ENCODE data around the gene GTPBP1. TPM values are rescaled to one million over a fixed set of nuclear protein-coding genes. Genes with fewer than 3 reads are reported as not detected.

Gene GTPBP1
- total RNA-seq, 1 experiment from 2014 or later = 79.1 TPM

DNA sequence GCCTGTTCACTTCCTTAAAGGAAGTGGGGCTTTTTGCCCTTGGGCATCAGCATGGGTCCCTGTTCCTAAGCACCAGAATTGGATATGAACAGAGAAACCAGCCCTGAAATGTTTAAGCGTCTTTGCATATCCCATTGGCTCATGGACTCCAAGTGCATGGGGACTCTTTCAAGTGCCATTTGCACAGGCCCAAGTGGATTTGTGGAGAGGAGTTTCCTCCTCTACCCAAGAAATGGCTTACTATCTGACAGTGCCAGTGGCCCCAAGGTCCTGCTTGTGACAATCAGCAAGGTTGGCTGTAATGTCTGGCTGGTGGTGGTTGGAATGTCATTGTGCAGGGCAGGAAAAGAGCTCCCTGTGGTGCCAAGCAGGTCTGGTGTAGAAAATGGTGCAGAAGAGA is 20.0 kb upstream of the GTPBP1 start:
- no peak overlapping the region for H3K4me3 Mint-ChIP-seq (ENCODE audit: low read depth, unreplicated experiment)
- H3K4me1 Mint-ChIP-seq (ENCODE audit: low read depth, unreplicated experiment) = no peaks in the 10 kb centered on the region
- no peak overlapping the region for H3K27ac Mint-ChIP-seq (ENCODE audit: unreplicated experiment)
- DNase-seq = no peak
- BruUV-seq (replicated peaks) = no TSS peak
- intact Hi-C loops (cut with micrococcal nuclease; ENCODE audit: unreplicated experiment) = loop anchor here (5.0 kb wide), 1 partner anchor 268 kb away; no protein-coding TSS in a partner anchor
- CTCF ChIA-PET = no interaction called here
- no peak for TF ChIP-seq CTCF (IDR thresholded peaks at IDR 0.05; ENCODE audit: unreplicated experiment)
- peaks cover 3% of the 10 kb centered on the region for H3K9me3 Mint-ChIP-seq (ENCODE audit: low read depth, unreplicated experiment)
- no peaks in the 10 kb centered on the region for H3K27me3 Mint-ChIP-seq (ENCODE audit: unreplicated experiment)
- peaks cover 87% of the 10 kb centered on the region for H3K36me3 Mint-ChIP-seq (ENCODE audit: insufficient read depth, unreplicated experiment)

DNA sequence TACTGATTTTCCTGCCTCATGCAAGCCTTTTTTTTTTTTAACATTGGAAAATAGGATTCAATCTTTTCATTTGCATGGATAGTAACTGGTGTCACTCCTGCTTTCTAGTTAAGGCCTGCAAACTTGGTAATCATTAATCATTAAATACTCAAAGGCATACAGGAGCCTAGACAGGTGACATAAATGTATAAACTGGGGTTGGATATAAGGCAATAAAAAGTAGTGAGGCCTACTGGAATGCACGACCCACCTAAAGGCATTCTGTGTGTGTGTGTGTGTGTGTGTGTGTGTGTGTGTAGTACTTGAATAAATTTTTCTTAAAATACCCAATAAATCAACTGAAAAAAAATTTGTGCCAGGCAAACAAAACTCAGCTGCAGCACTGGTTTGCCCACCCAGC is 16.1 kb upstream of the GTPBP1 start:
- no peaks in the 10 kb centered on the region for H3K9me3 Mint-ChIP-seq (ENCODE audit: low read depth, unreplicated experiment)
- H3K4me3 Mint-ChIP-seq (ENCODE audit: low read depth, unreplicated experiment) = no peak overlapping the region
- peaks cover 19% of the 10 kb centered on the region for H3K4me1 Mint-ChIP-seq (ENCODE audit: low read depth, unreplicated experiment)
- no peak for TF ChIP-seq CTCF (IDR thresholded peaks at IDR 0.05; ENCODE audit: unreplicated experiment)
- peaks cover 77% of the 10 kb centered on the region for H3K36me3 Mint-ChIP-seq (ENCODE audit: insufficient read depth, unreplicated experiment)
- no peak overlapping the region for H3K27ac Mint-ChIP-seq (ENCODE audit: unreplicated experiment)
- CTCF ChIA-PET = interaction anchor here (0.6 to 0.7 kb wide), 2 partner anchors 22 to 614 kb away, joined by 3 to 4 read pairs; no protein-coding TSS in a partner anchor
- no peaks in the 10 kb centered on the region for H3K27me3 Mint-ChIP-seq (ENCODE audit: unreplicated experiment)
- DNase-seq = no peak
- BruUV-seq (replicated peaks) = no TSS peak
- intact Hi-C loops (cut with micrococcal nuclease; ENCODE audit: unreplicated experiment) = loop anchor here (5.0 kb wide), 1 partner anchor 272 kb away; no protein-coding TSS in a partner anchor

DNA sequence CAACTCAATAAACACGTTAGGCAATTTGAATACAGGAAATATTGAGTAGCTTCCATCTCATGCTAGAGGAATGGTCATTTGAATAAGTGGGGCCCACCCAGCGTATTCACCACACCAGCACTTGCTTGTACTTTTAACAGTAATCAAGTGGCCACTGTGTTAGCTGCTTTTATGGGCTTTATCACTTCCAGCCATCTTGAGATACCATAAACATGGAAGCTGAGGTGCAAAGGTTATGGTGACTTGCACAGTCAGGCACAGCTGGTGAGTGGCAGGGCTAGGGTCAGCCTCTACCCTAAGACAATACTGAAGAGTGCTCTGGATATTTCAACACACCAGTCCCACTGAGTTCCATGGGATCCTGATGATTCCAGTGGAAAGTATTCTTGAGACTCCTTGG is 11.7 kb upstream of the GTPBP1 start:
- DNase-seq = no peak
- CTCF ChIA-PET = interaction anchor here (0.6 to 1.2 kb wide), 3 partner anchors 12 to 24 kb away, joined by 3 to 5 read pairs (median 3); partner anchors contain the start of gene TOMM22
- Mint-ChIP-seq H3K4me3 (ENCODE audit: low read depth, unreplicated experiment) (peak overlapping the region; percentile 9), H3K9me3 (ENCODE audit: low read depth, unreplicated experiment) (no peaks in the 10 kb centered on the region), H3K36me3 (ENCODE audit: insufficient read depth, unreplicated experiment) (peaks cover 72% of the 10 kb centered on the region), H3K27me3 (ENCODE audit: unreplicated experiment) (no peaks in the 10 kb centered on the region), H3K4me1 (ENCODE audit: low read depth, unreplicated experiment) (peaks cover 49% of the 10 kb centered on the region), H3K27ac (ENCODE audit: unreplicated experiment) (peak overlapping the region; percentile 85)
- intact Hi-C loops (cut with micrococcal nuclease; ENCODE audit: unreplicated experiment) = loop anchor here (2.0 kb wide), 1 partner anchor 13 kb away; the partner anchor contains the start of gene TOMM22
- no peak for TF ChIP-seq CTCF (IDR thresholded peaks at IDR 0.05; ENCODE audit: unreplicated experiment)
- no TSS peak for BruUV-seq (replicated peaks)

DNA sequence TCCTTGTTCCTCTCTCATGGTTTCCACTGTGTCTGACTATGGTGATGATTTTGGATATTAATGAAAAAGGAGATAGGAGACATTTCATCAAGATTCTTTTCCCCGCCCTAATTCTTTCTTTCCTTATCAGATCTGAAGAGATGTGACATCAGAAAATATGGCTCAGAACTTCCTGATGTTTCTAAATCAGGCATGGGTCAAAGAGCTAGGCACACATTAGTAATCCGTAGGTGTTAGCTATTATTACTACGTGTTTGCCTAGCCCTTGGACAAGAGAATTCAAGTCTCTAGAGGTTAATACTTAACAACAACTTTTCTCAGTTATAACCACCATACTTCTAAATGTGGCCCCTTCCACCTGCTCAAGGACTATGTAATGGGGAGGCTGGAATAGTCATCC is 10.8 kb upstream of the GTPBP1 start:
- CTCF ChIA-PET = interaction anchor here (0.5 to 1.2 kb wide), 5 partner anchors 11 to 40 kb away, joined by 4 to 17 read pairs (median 5); partner anchors contain the start of genes CBY1, GTPBP1 and TOMM22
- Mint-ChIP-seq H3K27ac (ENCODE audit: unreplicated experiment) (peak overlapping the region; percentile 85), H3K4me1 (ENCODE audit: low read depth, unreplicated experiment) (peaks cover 49% of the 10 kb centered on the region), H3K27me3 (ENCODE audit: unreplicated experiment) (no peaks in the 10 kb centered on the region), H3K9me3 (ENCODE audit: low read depth, unreplicated experiment) (no peaks in the 10 kb centered on the region), H3K4me3 (ENCODE audit: low read depth, unreplicated experiment) (peak overlapping the region; percentile 9), H3K36me3 (ENCODE audit: insufficient read depth, unreplicated experiment) (peaks cover 71% of the 10 kb centered on the region)
- TF ChIP-seq CTCF (IDR thresholded peaks at IDR 0.05; ENCODE audit: unreplicated experiment) = no peak
- intact Hi-C loops (cut with micrococcal nuclease; ENCODE audit: unreplicated experiment) = loop anchor here (2.0 kb wide), 1 partner anchor 14 kb away; the partner anchor contains the start of gene TOMM22
- no TSS peak for BruUV-seq (replicated peaks)
- no peak for DNase-seq

All from Calu3 (cell line).